GM13977 (cell line): Measurements from ENCODE around the gene PNPLA2.

Source experiments
- DNase-seq: peaks from one replicate; pipeline ENCODE4 v3.0.0; 2012; ENCODE audit warnings: low spot score
- CTCF ChIP-seq: IDR thresholded peaks from 2 replicates; pipeline ENCODE4 v1.5.1; 2012; ENCODE audit warnings: mild to moderate bottlenecking, control low read depth; ENCODE audit not compliant: insufficient read depth; ENCODE audit errors: extremely low read depth, missing control alignments
- in situ Hi-C: fragments of 300-500 bp; cut with MboI; formaldehyde crosslinking; loops from one replicate; pipeline ENCODE4 v1.12.0; 2022; ENCODE audit warnings: low sequenced_read_pairs, low pct_unique_long_range_greater_than_20kb, mixed read lengths, inconsistent platforms; ENCODE audit not compliant: unreplicated experiment

PNPLA2 gene

GRCh38 chr11:791658-792534, 26.8 kb upstream of the PNPLA2 start:
- DNase-seq, result no peak
- in situ Hi-C loops, result no loop called here
- no peak for TF ChIP-seq CTCF

GRCh38 chr11:792535-792821, 26.2 kb upstream of the PNPLA2 start:
- TF ChIP-seq CTCF, result no peak
- in situ Hi-C loops, result no loop called here
- DNase-seq, result no peak

- in situ Hi-C loops, result no loop called here
- DNase-seq, result no peak
- TF ChIP-seq CTCF, result no peak
These were observed 25.8 kb upstream of the PNPLA2 start for GRCh38 chr11:792873-793272.

GRCh38 chr11:793556-793955, 25.2 kb upstream of the PNPLA2 start:
- TF ChIP-seq CTCF, result no peak
- DNase-seq, result no peak
- in situ Hi-C loops, result no loop called here

GRCh38 chr11:794013-794765, 24.5 kb upstream of the PNPLA2 start:
- in situ Hi-C loops, result no loop called here
- DNase-seq, result no peak
- TF ChIP-seq CTCF, result no peak

GRCh38 chr11:794766-795633, 23.7 kb upstream of the PNPLA2 start:
- TF ChIP-seq CTCF, result no peak
- in situ Hi-C loops, result no loop called here
- no peak for DNase-seq
